AG09309 (cell line): ENCODE measurements around the gene AHR.
"Not testable (repeated sequence)": the region's sequence is repeated elsewhere in the genome, so short reads cannot be mapped to it uniquely, and the experiment has no call there.

Experiments used
- DNase-seq: peaks from one replicate; pipeline ENCODE4 v3.0.0-alpha.2; 2010; ENCODE audit warnings: low read depth
- H3K4me3 ChIP-seq: 2 replicates; pipeline ENCODE4 v1.5.1; 2011; ENCODE audit warnings: mild to moderate bottlenecking, low read depth, low read length, moderate library complexity; ENCODE audit not compliant: control insufficient read depth
- CTCF ChIP-seq: IDR thresholded peaks from 2 replicates; pipeline ENCODE4 v1.5.1; 2011; ENCODE audit warnings: mild to moderate bottlenecking, low read depth, low read length, inconsistent platforms; ENCODE audit not compliant: insufficient read depth, control insufficient read depth; ENCODE audit errors: missing control alignments

AHR gene

DNA sequence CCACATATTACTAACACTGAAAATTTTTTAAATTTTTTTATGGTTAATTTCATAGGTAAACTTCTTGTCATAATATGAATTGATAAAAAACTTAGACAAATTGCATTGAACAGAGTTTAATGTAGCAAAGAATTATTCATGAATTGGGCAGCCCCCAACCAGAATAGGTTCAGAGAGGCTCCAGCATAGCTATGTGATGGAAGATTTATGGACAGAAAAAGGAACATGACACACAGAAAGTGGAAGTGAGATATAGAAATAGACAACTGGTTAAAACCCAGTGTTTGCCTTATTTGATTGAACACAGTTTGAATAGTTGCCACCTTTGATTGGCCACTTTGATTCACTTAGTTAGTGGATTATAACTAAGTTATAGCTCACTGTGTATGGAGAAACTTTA, 87.2 kb downstream of the AHR start:
- H3K4me3 ChIP-seq, result no peak overlapping the region
- no peak for DNase-seq
- no peak for TF ChIP-seq CTCF

GRCh38 chr7:17390392-17390791, 91.9 kb downstream of the AHR start:
- H3K4me3 ChIP-seq, result no peak overlapping the region
- TF ChIP-seq CTCF, result no peak
- no peak for DNase-seq

DNA sequence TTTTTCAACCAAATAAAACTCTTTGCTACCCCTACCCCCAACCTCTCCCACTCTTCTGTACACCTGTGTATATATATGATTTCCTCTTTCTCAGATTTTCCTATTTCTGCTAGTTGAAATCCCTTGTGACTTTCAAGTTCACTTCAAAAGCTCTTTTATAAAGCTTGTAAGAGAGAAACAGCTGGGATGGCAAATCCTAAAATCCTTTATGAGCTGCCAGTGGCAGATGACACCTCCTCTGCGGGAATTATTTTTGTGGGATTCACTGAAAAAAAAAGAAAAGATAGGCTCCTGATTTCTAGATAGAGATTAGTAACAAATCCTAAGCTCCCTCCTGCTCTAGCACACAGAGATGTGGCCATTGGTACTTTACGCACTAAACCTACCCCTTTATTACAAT, 92.9 kb downstream of the AHR start:
- DNase-seq, result no peak
- no peak overlapping the region for H3K4me3 ChIP-seq
- no peak for TF ChIP-seq CTCF

- TF ChIP-seq CTCF, result no peak
- DNase-seq, result peak; percentile 84
- H3K4me3 ChIP-seq, result no peak overlapping the region
Observed at GRCh38 chr7:17392846-17393245, 94.4 kb downstream of the AHR start.

- H3K4me3 ChIP-seq, DNase-seq: not testable (repeated sequence)
Observed at GRCh38 chr7:17394563-17394962, 96.1 kb downstream of the AHR start.
